Stimulated activated CD4-positive, alpha-beta T cell treated with anti-CD3 and anti-CD28 coated beads, TNF-alpha, amount 100 ng/mL, for 1 hour (primary cell): ENCODE results near the gene CROCC2.

Source experiments
- DNase-seq, 3 donors: peaks; one replicate each; pipeline ENCODE4 v3.0.0-alpha.2; 2020; ENCODE audit warnings: low read depth in 3 of 3, low spot score in 1 of 3

CROCC2 gene

DNA sequence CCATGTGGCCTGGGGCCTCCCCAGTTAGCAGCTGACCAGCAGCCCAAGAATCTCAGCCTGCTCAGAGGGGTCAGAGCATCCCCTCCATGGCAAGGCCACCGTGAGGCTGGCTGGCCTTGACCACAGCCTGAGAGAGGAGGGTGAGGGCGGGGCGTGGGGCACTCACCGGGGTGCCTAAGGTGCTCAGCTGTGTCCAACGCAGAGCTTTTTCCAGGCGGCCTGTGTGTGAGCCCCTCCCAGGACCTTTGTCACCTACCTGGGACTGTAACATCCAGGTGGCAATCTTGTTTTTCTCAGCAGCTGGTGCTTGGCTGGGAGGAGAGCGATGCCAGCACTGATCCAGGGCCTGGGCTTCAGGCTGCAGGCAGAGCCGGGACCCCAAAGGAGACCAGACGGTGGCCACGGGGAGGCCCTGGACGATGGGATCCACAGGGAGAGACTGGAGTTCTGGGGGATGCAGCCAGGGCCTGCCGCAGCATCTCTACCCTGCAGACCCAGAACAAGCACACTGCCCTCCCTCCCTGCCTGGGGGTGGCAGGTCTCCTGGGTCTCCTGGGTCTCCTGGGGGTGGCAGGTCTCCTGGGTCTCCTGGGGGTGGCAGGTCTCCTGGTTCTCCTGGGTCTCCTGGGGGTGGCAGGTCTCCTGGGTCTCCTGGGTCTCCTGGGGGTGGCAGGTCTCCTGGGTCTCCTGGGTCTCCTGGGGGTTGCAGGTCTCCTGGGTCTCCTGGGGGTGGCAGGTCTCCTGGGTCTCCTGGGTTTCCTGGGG is 104.6 kb downstream of the CROCC2 start:
- DNase-seq, result no peak

DNA sequence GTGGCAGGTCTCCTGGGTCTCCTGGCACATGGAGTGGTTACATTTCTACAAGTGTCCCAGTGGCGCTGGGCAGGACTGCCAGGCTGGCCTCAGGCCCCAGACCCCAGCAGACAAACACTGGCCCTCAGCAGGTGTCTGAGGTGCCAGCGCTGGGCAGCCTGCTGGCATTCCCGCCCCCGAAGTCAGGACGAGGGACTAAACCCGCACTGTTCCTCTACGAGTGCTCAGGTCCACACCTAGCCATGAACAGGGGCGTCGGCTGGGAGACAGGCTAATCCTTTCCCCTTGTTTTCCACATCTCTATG is 105.1 kb downstream of the CROCC2 start:
- DNase-seq, result no peak

DNA sequence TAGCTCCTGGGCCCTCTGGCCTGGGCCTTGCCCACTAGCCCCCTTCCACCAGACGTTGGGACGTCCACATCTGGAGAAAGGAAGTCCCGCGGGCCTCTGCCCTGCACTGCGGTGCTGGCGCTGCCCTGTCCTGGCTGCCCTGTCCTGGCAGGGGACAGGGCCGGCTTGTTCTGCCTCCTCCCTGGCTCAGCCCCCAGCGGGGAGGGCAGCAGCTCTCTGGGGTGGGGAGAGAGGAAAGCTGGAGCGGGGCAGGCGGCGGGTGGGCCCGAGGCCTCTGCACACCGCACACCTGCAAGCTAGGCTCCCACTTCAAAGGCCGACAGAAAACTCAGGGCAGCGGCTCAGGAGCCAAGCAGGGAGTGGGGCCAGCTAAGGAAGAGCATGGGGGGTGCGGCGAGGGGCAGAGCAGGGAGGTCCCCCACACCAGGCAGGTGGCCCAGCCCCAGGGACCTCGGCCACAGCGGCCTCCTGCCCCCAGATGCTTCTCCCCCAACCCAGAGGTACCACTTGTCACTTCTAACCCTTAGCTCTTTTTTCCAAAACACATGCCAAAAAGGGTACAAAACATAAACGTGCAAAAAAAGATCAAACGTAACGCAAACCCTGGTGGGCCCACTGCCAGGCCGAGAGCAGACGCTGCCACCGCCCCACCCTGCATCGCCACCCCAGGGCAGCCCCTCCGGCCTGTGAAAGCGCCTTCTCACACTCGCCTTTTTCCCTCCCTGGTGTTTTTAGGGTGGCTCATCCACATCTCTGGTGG is 105.8 kb downstream of the CROCC2 start:
- DNase-seq, result no peak

DNA sequence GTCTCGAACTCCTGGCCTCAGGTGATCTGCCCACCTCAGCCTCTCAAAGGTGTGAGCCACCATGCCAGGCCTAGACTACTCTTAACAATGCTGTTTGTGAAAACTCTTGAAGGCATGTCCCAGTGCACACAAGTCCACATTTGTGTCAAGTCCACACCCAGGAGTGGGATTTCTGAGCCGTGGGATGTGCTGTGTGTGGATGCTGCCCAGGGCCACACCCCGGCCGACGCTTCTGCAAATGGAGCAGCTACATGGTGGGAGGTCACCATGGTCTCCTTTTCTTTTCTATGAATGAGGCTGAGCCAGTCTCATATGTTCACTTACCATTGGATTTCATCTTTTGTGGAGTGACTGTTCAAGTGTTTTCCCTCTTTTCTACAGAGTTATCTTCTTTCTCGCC is 108.1 kb downstream of the CROCC2 start:
- DNase-seq, result no peak

DNA sequence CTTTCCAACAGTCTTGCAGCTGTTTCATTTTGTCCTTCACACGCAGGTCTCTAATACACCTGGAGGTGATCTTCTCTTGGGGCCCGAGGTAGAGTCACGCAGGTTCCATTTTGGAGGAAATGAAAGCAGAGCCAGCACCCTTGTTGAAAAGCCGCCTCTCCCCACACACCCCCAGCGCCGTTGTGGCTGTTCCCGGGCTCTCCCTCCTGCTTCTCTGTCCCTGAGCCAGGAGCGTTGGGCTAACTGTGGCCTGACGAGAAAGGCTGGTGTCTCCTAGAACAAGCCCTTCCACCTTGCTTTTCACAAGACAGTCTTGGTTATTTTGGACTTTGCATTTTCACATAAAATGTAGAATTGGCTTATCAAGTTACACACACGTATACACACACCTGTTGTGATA is 108.6 kb downstream of the CROCC2 start:
- DNase-seq, result no peak

DNA sequence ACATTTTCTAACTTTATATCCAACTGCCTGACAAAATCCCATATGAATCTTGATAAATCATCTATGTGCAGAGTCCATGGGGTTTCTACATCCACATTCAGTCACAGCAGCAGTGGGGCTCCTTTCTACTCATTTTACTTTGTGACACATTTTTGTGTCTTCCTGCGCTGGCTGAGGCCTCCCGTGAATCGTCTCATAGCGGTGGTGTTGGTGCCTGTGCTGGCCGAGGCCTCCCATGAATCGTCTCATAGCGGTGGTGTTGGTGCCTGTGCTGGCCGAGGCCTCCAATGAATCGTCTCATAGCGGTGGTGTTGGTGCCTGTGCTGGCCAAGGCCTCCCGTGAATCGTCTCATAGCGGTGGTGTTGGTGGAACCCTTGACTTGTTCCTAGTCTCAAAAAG is 109.3 kb downstream of the CROCC2 start:
- no peak for DNase-seq

DNA sequence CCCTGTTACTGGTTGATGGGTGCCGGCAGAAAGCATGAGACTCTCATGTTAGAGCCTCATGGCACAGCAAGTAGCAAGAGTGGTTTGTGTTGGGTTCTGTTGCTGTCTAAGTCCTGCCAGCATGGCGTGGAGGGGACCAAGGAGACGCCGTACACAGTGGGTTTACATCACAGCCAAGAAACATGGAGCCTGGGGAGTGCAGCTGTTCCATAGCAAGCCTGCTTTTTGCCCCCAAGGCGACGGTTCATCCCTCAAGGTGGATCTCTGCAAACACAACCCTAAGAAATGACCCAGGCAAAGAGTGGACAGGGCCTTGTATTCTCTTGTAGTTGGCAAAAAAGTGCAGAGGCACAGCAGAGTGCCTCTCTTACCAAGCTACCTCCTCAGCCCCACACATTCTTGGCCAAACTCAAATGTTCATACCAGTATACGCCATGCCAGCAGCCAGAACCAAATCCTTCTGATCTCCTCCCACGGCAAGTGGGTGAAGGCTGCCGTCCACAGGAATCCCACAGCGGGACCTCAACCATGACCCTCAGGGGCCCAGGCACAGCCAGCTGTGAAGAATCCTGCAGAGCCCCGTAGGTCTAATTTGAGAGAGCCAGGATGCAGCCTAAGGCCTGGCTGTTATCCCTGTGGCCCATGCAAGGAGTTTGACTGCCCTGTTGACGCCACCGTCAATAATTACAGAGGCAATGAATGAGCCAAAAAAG is 111.2 kb downstream of the CROCC2 start:
- no peak for DNase-seq

DNA sequence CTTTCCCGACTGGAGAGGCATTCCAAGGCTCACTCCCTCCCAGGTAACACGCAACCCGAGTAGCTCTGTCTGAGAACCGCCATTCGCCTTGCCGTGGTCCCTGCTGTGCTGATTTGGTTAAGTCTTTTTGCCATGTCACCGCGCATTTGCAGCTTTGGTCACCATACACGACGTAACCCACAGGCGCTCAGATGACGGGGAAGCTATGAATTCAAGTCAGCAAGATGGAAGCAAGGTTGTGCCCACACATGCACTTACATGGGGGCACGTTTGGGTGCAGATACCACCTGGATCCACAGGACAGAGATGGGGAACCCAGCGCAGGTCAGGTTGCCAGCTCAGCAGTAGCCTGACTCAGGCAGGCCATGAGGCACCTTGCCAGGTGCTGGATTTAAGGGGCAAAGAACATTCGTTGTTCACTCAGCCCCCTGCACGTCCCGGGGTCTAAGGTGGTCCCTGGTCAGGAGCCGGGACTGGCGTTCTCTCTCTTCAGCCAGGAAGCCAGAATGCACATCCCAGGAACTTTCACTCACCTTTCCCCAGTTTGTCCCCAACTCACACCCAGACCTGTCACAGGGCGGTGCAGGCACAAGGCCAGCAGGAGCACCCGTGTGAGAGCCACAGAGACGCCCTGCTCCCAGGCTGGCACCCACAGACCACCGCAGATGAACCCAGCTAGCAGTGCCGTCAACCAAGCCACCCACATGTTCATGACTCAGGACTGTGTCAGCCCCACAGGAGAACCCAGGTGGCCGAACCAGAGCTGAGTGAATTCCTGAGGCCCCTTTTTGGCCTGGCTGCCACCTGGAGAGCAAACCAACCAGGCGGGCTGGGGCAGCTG is 112.1 kb downstream of the CROCC2 start:
- no peak for DNase-seq

DNA sequence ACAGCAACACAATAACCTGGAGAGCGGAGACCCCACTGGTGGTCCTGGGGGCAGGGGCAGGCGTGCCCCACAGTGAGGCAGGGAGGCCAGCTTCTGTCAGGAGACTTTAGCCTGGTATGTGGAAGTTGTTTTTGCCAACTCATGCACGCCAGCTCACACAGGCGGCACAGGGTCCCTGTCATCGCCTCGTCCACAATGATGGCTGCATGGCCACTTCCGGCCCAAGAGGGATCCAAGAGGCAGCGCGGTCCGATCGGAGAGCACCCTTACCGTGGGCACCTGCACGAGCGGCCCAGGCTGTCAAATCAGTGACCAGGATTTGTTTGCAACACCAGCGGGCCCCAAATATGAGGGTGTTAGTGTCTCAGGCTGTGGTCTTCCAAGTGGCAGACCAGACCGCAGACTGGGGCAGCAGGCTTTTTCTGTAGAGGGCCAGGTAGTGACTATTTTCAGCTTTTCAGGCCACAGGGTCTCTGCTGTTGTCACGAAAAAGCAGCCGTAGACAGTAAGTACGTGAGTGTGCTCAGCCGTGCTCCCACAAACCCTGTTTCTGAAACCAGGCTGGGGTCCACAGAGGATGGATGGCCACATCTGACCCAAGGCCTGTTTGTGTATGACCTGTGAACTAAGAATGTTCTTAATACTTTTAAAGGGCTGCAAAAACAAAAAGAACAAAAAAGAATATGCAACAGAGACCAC is 113.5 kb downstream of the CROCC2 start:
- DNase-seq, result no peak

DNA sequence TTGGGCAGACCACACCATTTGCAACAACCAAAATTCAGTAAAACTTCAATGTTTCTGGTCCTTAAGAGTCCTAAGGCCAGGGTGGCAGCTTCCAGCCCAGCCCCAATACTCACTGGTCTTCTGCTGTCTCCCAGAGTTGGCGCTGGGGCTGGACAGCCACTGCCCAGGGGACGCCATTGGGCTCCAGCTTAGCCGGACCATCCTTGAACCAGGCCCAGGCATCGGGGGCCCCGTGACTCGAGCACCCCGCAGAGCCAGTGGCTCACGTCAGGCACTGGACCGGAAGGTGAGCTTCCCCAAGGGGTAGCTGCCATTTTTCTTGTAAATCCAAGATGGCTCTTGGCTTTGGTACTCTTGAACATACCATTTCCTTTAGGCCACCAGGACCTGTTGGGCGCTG is 114.1 kb downstream of the CROCC2 start:
- no peak for DNase-seq

DNA sequence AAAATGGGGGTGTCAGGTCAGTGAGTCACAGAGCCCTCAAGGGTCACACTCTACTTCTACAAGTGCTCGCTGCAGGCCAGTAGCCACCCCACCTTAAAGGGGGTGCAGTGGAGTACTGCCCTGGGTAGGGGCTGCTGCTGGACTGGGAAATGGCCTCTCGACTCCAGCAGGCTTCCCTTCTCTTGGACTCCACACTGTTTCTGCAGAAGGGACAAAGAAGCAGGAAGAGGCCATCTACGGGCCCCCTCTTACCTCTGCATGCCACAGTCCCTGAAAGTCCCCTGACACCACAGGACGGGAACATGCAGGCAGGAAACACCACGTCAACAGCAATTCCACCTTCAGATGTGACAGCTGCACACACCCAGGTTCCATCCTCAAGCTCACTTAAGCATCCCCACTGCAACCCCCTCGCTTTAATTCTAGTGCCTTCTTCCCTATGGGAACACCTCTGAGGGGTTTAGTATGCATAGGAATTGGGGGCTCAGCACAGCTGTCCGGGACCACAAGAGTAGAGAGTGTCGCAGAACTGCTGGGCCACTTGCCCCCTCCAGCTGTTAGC is 114.6 kb downstream of the CROCC2 start:
- DNase-seq, result no peak

DNA sequence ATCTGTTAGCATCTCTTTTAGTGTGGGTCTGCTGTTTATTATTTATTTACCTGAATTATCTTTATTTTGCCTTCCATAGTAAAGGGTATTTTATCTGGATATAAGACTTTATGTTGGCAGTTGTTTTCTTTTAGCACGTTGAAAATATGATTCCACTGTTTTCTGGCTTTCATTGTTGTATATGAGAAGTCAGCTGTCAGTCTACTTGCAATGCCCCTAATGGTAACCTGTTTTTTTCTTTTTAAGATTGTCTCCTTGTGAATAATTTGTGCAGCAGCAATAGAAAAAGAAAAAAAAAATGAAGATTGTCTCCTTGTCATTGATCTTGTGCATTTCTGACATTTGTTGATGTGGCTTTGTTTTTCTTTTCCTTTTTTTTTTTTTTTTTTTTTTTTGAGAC is 119.5 kb downstream of the CROCC2 start:
- no peak for DNase-seq

DNA sequence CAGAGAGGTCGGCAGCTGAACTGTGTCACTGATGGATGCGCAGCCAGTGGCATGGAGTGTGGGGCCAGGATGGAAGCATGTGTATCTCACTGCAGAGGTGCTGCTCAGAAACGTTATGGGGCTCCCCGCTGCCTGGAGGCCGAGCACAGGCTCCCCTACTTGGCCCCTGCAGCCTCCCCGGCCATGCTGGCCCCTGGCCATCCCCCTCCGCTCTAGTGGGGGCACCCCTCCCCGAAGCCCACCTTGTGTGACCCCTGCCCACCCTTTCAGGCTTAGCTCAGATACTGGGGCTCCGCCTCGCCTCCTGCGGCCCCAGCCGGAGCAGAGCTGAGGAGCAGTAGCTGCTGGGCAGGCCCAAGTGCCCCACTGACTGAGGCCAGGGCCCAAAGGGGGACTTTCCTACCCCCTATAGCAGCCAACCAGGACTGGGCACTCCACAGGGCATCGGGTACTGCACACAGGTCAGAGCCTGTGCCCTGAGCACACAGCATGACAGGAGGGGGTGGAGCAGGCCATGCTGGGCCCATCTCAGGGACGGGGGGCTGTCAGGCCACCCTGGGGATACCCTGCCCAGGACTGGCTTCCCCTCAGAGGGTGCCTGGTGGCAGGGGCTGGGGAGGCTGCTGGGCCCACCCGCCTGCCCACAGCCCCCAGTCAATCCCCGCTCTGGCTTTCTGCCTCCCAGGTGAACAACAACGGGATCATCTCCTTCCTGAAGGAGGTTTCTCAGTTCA is 123.6 kb downstream of the CROCC2 start:
- no peak for DNase-seq

DNA sequence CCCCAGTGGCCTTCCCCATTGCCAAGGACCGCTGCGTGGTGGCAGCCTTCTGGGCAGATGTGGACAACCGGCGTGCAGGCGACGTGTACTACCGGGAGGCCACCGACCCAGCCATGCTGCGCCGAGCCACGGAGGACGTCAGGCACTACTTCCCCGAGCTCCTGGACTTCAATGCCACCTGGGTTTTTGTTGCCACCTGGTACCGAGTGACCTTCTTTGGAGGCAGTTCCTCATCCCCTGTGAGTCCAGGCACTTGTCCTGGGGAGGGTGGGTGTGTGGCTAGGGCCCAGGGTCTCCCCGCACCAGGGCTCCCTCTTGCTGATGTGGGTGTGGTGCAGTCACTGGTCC is 124.2 kb downstream of the CROCC2 start:
- no peak for DNase-seq

DNA sequence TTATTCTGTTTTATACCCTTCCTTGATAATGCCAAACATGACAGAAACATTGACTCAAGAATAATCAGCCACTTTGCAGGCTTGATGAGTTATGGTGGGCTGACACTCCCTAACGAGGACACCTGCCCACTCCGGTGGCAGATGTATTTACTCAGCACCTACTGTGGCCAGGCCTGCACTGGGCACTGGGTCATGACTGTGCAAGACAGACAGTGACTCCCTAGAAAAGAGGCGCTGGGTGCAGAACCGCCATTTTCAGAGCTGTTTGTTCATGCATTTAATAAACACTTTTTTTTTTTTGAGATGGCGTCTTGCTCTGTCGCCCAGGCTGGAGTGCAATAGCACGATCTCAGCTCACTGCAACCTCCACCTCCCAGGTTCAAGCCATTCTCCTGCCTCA is 124.7 kb downstream of the CROCC2 start:
- no peak for DNase-seq

DNA sequence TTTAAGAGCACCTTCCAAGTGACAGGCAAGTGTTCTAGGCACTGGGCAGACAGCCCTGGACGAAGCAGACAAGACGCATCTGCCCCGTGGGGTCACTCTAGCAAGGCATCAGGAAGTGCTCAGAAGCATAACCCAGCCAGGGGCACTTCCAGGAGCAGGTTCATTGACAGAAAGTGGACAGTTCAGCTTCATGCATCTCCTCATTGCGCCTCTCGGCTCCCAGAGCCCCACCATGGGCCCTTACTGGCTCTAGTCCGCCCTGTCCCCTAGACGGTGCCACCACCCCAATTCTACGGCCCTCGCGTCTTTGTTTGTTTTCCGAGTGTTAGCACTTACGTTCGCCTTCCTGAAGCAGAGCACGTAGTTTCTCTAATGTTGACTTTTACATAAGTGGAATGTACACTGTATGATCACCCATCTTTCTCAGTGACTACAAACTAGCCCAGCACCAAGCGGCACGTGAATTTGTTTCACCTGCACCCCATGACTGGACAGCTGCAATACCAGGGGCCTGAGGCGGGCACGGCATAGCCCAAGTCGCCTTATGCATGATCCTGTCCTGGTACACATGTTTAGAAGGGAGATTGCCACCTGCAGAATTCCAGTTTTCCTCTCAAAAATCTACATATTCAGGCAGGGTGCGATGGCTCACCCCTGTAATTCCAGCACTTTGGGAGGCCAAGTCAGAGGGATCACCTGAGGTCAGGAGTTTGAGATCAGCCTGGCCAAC is 125.5 kb downstream of the CROCC2 start:
- no peak for DNase-seq

DNA sequence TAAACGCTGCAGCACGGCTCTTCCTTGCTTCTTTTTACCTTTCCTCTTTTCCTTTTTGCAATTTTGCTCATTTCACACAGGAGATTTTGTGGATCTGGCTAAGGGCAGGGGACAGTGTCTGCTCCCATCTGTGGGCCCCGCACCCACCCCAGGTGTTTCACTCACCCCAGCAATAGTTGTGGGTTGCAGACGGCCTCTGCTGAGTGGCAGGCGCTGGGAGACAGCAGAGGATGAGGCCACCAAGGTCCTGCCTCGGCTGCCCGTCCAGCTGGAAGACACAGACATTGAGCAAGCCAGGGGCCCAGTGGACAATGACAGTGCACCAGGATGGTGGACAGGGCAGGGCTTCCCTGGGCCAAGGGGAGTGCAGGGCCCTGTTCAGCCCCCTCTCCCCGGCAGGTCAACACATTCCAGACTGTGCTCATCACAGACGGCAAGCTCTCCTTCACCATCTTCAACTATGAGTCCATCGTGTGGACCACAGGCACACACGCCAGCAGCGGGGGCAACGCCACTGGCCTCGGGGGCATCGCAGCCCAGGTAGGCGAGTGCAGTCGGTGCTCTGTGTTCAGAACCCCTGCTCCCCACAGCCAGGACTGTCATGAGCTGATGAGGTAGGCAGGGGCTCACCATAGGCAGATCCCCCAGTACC is 127.3 kb downstream of the CROCC2 start:
- no peak for DNase-seq

DNA sequence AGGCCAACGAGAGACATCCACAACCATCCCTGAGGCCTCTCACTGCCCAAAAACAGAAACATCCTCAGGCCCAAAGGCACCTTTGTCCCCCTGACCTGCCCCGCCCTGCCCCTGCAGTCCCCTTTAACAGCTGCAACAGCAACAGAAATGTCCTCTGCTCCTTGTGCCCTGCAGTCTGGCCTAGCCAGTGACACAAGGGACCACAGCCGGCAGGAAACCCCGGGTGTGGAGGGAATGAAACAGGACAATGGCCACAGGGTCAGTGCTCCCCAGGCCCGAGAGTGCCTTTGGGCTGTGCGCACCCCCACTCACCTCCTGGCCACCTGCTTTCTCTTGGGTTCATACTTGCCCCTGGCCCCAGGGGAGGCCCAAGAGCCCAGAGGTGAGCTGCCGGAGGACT is 127.9 kb downstream of the CROCC2 start:
- no peak for DNase-seq
